GM18868 (cell line): ENCODE measurements around the gene GIGYF2.
"Not testable (repeated sequence)": the region's sequence is repeated elsewhere in the genome, so short reads cannot be mapped to it uniquely, and the experiment has no call there.

Source experiments
- ATAC-seq: cut with Tn5 transposase; IDR thresholded peaks from one replicate; pipeline ENCODE4 v1.9.1; 2021; ENCODE audit warnings: mild to moderate bottlenecking, moderate library complexity; ENCODE audit not compliant: unreplicated experiment

GIGYF2 gene

GRCh38 chr2:232890896-232891601 is 193.9 kb downstream of the GIGYF2 start:
- no peak for ATAC-seq

GRCh38 chr2:232891621-232892071 is 194.5 kb downstream of the GIGYF2 start:
- ATAC-seq: no peak

DNA sequence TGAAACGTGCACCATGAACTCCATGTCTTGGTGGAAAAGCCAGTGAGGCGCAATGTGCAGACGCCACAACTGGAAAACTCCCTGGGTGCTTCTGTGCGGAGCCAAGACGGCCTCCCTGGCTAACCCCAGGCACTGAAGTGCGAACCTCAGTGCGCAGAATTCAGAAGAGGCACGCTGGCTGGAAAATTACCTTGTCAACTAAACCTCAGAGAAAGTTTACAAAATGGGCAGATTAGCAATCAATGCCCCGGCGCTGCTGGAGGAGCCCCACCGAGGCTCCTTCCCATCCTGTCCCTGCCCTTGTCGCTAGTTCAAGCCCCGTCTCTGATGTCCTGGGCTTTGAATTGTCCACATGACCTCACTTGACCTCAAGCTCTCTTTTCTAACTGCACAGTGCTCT is 195.1 kb downstream of the GIGYF2 start:
- ATAC-seq: no peak

GRCh38 chr2:232892843-232893242 is 195.7 kb downstream of the GIGYF2 start:
- no peak for ATAC-seq

DNA sequence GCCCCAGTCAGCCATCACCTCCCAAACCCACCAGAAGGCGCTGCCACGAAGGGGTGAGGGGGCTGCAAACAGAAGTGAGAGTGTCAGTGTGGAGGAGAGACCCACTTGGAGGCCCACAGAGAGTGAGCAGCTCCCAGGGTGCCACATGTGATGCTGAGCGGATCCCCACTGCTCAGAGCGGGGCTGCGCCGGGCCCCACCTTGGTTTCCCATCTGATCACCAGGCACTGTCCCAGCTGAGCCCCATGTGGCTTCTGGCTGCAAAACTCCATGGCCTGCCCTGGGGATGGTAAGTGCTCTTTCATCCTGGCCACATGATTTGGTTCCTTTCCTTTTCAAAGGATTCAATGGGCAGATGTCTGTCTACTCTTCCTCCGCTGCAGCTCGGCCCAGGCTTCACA is 196.7 kb downstream of the GIGYF2 start:
- ATAC-seq: no peak

- no peak for ATAC-seq
Observed at GRCh38 chr2:232894251-232894650, 197.1 kb downstream of the GIGYF2 start.

- ATAC-seq: no peak
Observed at GRCh38 chr2:232894746-232895145, 197.6 kb downstream of the GIGYF2 start.

- ATAC-seq: no peak
Observed at GRCh38 chr2:232896111-232896510, 199.0 kb downstream of the GIGYF2 start.

DNA sequence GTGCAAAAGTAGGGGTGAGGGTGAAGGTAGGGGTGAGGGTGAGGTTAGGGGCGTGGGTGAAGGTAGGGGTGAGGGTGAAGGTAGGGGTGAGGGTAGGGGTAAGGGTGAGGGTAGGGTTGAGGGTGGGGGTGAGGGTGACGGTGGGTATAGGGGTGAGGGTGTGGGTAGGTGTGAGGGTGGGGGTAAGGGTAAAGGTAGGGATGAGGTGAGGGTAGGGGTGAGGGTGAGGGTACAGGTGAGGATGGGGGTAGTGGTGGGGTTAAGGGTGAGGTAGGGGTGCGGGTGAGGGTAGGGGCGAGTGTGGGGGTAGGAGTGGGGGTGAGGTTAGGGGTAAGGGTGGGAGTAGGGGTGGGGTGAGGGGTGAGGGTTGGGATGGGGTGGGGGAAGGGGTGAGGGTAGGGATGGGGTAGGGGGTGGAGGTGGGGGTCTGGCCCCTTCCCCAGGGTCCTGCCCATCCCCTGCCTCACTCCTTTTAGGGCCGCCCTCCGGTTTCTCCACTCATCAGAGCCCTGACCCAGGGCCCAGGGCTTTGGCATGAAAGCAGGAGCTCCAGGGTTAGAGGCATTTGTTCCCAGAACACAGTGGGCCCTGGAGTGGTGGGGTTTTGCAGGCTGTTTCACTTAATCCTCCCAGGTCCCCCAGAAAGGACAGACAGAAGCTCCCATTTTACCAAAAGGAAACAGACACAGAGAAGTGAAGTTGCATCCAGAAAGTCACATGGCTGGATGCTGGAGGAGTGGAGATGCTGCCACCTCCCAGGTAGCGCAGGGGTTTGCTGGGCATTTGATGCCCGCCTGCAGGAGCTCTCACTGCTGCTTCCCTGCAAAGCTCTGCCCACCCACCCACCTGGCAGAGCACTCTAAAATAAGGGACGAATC is 199.8 kb downstream of the GIGYF2 start:
- no peak for ATAC-seq

GRCh38 chr2:232897598-232898408 is 200.7 kb downstream of the GIGYF2 start:
- no peak for ATAC-seq

- ATAC-seq: no peak
Observed at GRCh38 chr2:232898592-232899543, 201.7 kb downstream of the GIGYF2 start.

DNA sequence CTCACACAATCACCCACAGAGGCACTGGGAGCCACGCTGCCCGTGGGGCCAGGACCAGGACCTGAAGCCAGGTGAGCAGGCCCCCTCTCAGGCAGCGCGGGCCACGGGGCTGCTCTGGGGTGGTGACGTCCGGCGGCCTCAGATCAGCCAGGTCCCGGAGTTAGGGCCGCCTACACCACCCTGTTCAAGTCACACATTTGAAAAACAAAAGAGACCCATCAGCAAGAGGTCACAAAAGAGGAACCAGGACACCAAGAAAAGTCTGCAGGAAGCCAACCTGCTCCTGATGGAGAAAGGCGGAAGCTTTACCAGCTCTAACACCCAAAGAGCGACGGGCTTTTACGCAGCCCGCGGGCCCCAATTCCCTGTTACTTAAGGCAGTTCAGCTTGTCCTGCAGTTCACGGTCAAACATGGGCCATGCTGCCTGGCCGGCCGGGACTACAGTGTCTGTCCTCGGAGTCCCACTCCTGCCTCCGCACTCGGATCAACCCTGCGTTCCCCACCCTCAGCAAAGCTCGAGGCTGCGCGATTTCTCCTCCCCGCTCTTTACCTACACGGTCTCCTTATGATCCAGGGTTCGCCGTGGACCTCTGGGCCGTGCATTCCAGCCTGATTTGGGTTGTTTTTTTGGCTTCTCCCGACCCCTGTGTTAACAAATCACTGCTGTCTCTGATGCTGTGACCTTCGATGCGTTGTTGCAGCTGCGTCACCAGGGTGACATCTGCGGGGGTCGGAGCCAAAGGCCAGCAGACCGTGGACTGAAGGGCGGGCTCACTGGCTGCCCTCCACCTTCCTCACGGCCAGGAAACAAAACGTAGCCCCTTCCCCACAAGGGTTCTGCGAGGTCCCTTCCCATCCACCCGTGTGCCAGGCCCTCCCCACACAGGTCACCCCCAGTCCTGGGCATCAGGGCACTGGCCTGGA is 203.9 kb downstream of the GIGYF2 start:
- no peak for ATAC-seq

DNA sequence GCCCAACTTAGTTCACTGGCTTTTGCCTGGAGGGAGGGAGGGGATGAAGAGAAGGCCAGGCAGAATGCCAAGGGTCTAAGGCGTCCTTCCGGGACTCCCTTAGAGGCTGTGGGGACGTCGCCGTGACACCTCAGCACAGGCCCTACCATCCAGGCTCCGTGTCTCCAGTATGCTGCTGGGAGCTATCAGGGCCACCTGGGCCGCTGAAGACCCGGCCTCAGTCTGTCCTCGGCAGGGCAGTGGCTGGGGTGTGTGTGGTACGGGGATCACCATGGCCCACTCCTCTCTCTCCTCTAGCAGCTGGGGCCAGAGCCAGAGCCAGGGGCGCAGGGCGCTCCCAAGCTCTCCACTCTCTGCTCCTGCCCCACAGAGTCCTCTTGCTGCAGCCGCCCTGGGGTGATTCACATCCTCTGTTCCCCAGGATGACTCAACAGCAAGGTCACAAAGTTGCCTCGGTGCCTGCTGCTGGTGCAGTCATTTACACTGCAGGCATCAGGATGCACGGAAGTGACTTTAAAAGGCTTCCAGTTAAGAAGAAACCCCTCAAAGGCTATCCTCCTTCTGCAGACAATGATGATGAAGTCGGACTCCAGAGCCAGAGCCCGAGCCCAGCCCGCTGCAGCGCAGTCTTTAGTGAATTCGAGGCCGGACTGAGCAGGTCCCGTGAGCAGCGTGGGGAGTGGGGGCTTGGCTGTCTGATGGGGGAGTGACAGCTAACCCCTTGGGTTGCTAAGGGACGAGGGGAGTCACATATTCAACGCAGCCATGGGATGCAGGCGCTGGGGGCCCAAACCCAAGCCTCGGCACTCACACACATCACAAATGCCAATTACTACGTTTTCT is 204.8 kb downstream of the GIGYF2 start:
- no peak for ATAC-seq

DNA sequence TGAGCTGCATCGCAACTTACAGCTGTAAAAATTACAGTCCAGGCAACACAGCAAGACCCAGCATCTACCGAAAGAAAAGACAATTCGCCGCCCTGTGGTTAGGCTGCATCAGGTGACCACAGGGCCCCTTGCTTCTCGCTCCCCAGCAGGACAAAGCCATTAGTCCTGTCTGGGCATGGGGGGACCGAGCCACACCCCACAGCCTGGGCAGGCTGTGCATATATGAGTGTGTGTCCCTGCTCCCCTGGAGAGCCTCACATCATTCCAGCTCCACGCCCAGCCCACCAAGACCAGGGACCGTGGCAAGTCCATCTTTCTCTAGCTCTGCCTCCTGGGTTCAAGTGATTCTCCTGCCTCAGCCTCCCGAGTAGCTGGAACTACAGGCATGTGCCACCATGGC is 206.9 kb downstream of the GIGYF2 start:
- ATAC-seq: no peak

DNA sequence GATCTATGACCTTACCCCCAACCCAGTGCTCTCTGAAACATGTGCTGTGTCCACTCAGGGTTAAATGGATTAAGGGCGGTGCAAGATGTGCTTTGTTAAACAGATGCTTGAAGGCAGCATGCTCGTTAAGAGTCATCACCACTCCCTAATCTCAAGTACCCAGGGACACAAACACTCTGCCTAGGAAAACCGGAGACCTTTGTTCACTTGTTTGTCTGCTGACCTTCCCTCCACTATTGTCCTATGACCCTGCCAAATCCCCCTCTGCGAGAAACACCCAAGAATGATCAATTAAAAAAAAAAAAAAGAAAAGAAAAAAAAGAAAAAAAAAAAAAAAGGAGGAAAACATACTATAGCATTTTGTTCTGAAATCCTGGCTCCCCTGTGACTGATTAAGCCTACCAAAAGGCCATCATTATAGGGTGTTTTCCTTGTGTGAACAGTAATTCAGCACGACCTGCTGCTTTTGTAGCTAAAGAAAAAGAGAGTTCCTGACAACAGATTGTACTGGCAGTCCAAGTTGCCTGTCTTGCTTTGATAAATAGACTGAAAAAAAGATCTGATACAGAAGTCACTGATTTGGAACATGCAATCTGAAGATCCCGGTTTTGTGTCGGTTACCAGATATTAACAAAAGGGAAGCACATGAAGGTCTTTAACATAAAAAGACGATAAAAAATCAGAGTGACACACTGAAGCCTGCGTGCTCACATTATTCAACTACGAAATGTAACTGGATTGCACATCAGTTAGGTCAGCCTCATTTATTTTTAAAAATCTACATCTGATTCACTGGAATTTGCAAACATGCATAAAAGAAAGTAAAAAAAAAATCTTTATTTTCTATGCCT is 210.0 kb downstream of the GIGYF2 start:
- ATAC-seq: not testable (repeated sequence)

GRCh38 chr2:232907718-232908085 is 210.6 kb downstream of the GIGYF2 start:
- ATAC-seq: not testable (repeated sequence)

DNA sequence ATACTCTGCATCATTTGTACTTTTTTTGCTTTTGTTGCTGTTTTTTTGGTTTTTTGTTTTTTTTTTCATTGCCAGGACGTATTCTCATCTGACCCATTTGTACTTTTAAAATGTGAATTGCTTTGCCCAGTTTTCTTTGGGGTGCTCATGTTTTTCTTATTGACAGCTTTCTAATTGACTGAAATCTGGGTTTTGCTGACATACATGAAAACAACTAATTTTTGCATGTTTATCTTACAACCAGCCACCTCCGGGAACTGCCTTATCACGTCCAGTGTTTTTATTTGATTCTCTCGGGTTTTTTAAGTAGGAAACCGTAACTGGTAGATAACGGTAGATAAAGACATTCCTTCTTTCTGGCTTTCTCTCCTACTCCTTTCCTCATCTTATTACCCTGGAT is 211.6 kb downstream of the GIGYF2 start:
- ATAC-seq: no peak
